Measurements from ENCODE around the gene RTF1. TPM values are rescaled to one million over a fixed set of nuclear protein-coding genes. Genes with fewer than 3 reads are reported as not detected.
A peak's percentile ranks its signal among the peaks of the same experiment; 100 is the strongest.

The RTF1 gene
- total RNA-seq, 1 donor from 2014 or later = 73.8 TPM

- no peaks in the 10 kb centered on the region for H3K36me3 ChIP-seq
- no peaks in the 10 kb centered on the region for H3K9me3 ChIP-seq (ENCODE audit: low read depth)
- no peak overlapping the region for H3K27ac ChIP-seq
- H3K27me3 Mint-ChIP-seq (ENCODE audit: insufficient read depth, low read depth) = peaks cover 53% of the 10 kb centered on the region
- no peaks in the 10 kb centered on the region for H3K36me3 Mint-ChIP-seq
- peaks cover 34% of the 10 kb centered on the region for H3F3A ChIP-seq (ENCODE audit: low read depth)
- DNase-seq (ENCODE audit: low spot score) = no peak
- no peaks in the 10 kb centered on the region for H3K79me2 ChIP-seq (ENCODE audit: low read depth)
- peak overlapping the region; percentile 79 for H3K4me2 ChIP-seq
- H3K9ac ChIP-seq = no peak overlapping the region
- H3K9me3 Mint-ChIP-seq = no peaks in the 10 kb centered on the region
- TF ChIP-seq EZH2phosphoT487 (IDR thresholded peaks at IDR 0.05) (no peak), EZH2 (IDR thresholded peaks at IDR 0.05) (no peak), CTCF (IDR thresholded peaks at IDR 0.05) (no peak)
- H3K4me3 Mint-ChIP-seq = peak overlapping the region; percentile 21
- peaks cover 17% of the 10 kb centered on the region for H3K4me1 Mint-ChIP-seq
- H3K27me3 ChIP-seq = peaks cover 91% of the 10 kb centered on the region
- peaks cover 42% of the 10 kb centered on the region for H4K20me1 ChIP-seq (ENCODE audit: low read depth)
- H3K4me3 ChIP-seq = peak overlapping the region; percentile 63
- peaks cover 10% of the 10 kb centered on the region for H3K4me1 ChIP-seq
- peak overlapping the region; percentile 23 for H2AFZ ChIP-seq (replicated peaks)
- no peak overlapping the region for H3K27ac Mint-ChIP-seq
These were observed 77.0 kb downstream of the RTF1 start for GRCh38 chr15:41493902-41494189.

DNA sequence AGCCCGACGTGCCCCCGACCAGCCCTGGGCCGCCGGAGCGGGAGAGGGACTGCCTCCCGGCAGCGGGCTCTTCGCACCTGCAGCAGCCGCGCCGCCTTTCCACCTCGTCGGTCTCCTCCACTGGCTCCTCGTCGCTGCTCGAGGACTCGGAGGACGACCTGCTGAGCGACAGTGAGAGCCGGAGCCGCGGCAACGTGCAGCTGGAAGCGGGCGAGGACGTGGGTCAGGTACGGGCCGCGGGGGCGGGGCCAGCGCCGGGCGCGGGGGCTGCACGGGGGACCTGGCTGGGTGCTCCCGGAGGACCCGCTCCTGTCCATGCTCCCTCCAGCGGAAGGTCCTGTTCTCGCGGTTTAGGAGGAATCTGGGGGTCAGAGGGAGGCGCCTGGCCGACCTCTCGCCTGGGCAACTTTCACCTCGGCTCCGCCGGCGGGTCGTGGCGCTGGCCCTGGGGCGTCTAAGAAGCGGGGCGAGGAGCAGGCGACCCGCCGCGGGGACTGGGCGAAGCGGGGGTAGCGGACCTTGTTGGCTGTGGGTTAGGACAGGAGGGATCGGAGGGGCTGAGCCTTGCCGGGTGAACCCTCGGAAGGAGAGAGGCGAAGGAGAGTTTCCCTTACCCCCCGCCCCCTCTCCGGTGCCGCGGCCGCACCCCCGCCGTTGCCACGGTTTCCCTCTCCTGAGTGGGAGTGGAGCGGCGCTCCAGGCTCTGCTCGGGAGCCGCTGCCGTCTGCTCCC is 77.5 kb downstream of the RTF1 start:
- peak; percentile 96 for TF ChIP-seq EZH2phosphoT487 (IDR thresholded peaks at IDR 0.05)
- peak; percentile 31 for TF ChIP-seq CTCF (IDR thresholded peaks at IDR 0.05)
- peak; percentile 91 for TF ChIP-seq EZH2 (IDR thresholded peaks at IDR 0.05)
- Histone ChIP-seq H3K9me3 (ENCODE audit: low read depth) (no peaks in the 10 kb centered on the region), H3K4me1 (peaks cover 10% of the 10 kb centered on the region), H3K79me2 (ENCODE audit: low read depth) (no peaks in the 10 kb centered on the region), H3K4me3 (peak overlapping the region; percentile 63), H3F3A (ENCODE audit: low read depth) (peaks cover 34% of the 10 kb centered on the region), H3K4me2 (peak overlapping the region; percentile 79), H3K36me3 (no peaks in the 10 kb centered on the region), H3K9ac (no peak overlapping the region), H2AFZ (replicated peaks) (peak overlapping the region; percentile 23), H3K27me3 (peaks cover 96% of the 10 kb centered on the region), H3K27ac (no peak overlapping the region), H4K20me1 (ENCODE audit: low read depth) (peaks cover 47% of the 10 kb centered on the region)
- Mint-ChIP-seq H3K27me3 (ENCODE audit: insufficient read depth, low read depth) (peaks cover 58% of the 10 kb centered on the region), H3K36me3 (no peaks in the 10 kb centered on the region), H3K4me3 (peak overlapping the region; percentile 71), H3K9me3 (no peaks in the 10 kb centered on the region), H3K4me1 (peaks cover 17% of the 10 kb centered on the region), H3K27ac (no peak overlapping the region)
- peak; percentile 77 for DNase-seq (ENCODE audit: low spot score)

GRCh38 chr15:41494922-41495735 is 78.2 kb downstream of the RTF1 start:
- H3K27me3 ChIP-seq = peaks cover 100% of the 10 kb centered on the region
- H3K9me3 ChIP-seq (ENCODE audit: low read depth) = no peaks in the 10 kb centered on the region
- TF ChIP-seq EZH2phosphoT487 (IDR thresholded peaks at IDR 0.05) (peak; percentile 87), CTCF (IDR thresholded peaks at IDR 0.05) (no peak), EZH2 (IDR thresholded peaks at IDR 0.05) (peak; percentile 94)
- H3K27ac ChIP-seq = no peak overlapping the region
- H2AFZ ChIP-seq (replicated peaks) = peak overlapping the region; percentile 37
- peaks cover 17% of the 10 kb centered on the region for H3K4me1 Mint-ChIP-seq
- peak overlapping the region; percentile 79 for H3K4me2 ChIP-seq
- H3K9me3 Mint-ChIP-seq = no peaks in the 10 kb centered on the region
- H3K4me3 Mint-ChIP-seq = peak overlapping the region; percentile 80
- H3K36me3 Mint-ChIP-seq = no peaks in the 10 kb centered on the region
- no peak overlapping the region for H3K9ac ChIP-seq
- peaks cover 10% of the 10 kb centered on the region for H3K4me1 ChIP-seq
- H3K36me3 ChIP-seq = no peaks in the 10 kb centered on the region
- peak overlapping the region; percentile 63 for H3K4me3 ChIP-seq
- H3K27me3 Mint-ChIP-seq (ENCODE audit: insufficient read depth, low read depth) = peaks cover 62% of the 10 kb centered on the region
- no peak overlapping the region for H3K27ac Mint-ChIP-seq
- peak; percentile 66 for DNase-seq (ENCODE audit: low spot score)
- peaks cover 49% of the 10 kb centered on the region for H4K20me1 ChIP-seq (ENCODE audit: low read depth)
- no peaks in the 10 kb centered on the region for H3K79me2 ChIP-seq (ENCODE audit: low read depth)
- peaks cover 34% of the 10 kb centered on the region for H3F3A ChIP-seq (ENCODE audit: low read depth)

All from neural progenitor cell (in vitro differentiated cells).